NK-92 (cell line): ENCODE results near the gene ZBTB7C.

ENCODE experiments used
- DNase-seq: peaks from one replicate; lab custom pipeline; 2025; ENCODE audit not compliant: unreplicated experiment; lab: John Stamatoyannopoulos, UW

ZBTB7C gene

GRCh38 chr18:48197819-48198218 lies 211.4 kb downstream of the ZBTB7C start:
- DNase-seq: no peak

- no peak for DNase-seq
Measured at GRCh38 chr18:48195787-48196186, 213.4 kb downstream of the ZBTB7C start.

- no peak for DNase-seq
Measured at GRCh38 chr18:48194591-48195181, 214.5 kb downstream of the ZBTB7C start.

- no peak for DNase-seq
Measured at GRCh38 chr18:48193521-48194492, 215.4 kb downstream of the ZBTB7C start.

GRCh38 chr18:48192542-48192941 lies 216.6 kb downstream of the ZBTB7C start:
- DNase-seq: no peak

- DNase-seq: no peak
Measured at GRCh38 chr18:48191494-48191893, 217.7 kb downstream of the ZBTB7C start.

GRCh38 chr18:48190994-48191393 lies 218.2 kb downstream of the ZBTB7C start:
- no peak for DNase-seq

- DNase-seq: no peak
Measured at GRCh38 chr18:48188609-48189008, 220.6 kb downstream of the ZBTB7C start.

- DNase-seq: no peak
Measured at GRCh38 chr18:48186861-48187260, 222.3 kb downstream of the ZBTB7C start.

- no peak for DNase-seq
Measured at GRCh38 chr18:48186131-48186766, 222.9 kb downstream of the ZBTB7C start.

GRCh38 chr18:48184118-48184517 lies 225.1 kb downstream of the ZBTB7C start:
- no peak for DNase-seq

- DNase-seq: no peak
Measured at GRCh38 chr18:48183613-48184012, 225.6 kb downstream of the ZBTB7C start.

- DNase-seq: no peak
Measured at GRCh38 chr18:48182779-48183178, 226.4 kb downstream of the ZBTB7C start.

GRCh38 chr18:48181857-48182256 lies 227.3 kb downstream of the ZBTB7C start:
- DNase-seq: no peak

- DNase-seq: no peak
Measured at GRCh38 chr18:48181087-48181823, 227.9 kb downstream of the ZBTB7C start.

GRCh38 chr18:48179666-48180065 lies 229.5 kb downstream of the ZBTB7C start:
- no peak for DNase-seq

- no peak for DNase-seq
Measured at GRCh38 chr18:48179001-48179400, 230.2 kb downstream of the ZBTB7C start.

- DNase-seq: no peak
Measured at GRCh38 chr18:48176909-48177308, 232.3 kb downstream of the ZBTB7C start.

- no peak for DNase-seq
Measured at GRCh38 chr18:48173557-48173956, 235.6 kb downstream of the ZBTB7C start.

GRCh38 chr18:48172226-48173006 lies 236.8 kb downstream of the ZBTB7C start:
- no peak for DNase-seq
